GM12892 (cell line): ENCODE measurements around the gene PLEKHG1.

ENCODE experiments used
- POLR2A ChIP-seq: IDR thresholded peaks from 2 replicates; pipeline ENCODE4 v1.6.1; 2011; ENCODE audit warnings: low read depth, low read length, control low read depth
- POLR2AphosphoS5 ChIP-seq: IDR thresholded peaks from 2 replicates; pipeline ENCODE4 v1.6.1; 2011; ENCODE audit warnings: low read depth, low read length, control low read depth
- TAF1 ChIP-seq: IDR thresholded peaks from 2 replicates; pipeline ENCODE4 v1.6.1; 2011; ENCODE audit warnings: low read depth, mild to moderate bottlenecking, control low read depth, low read length, borderline replicate concordance

GRCh38 chr6:150601439-150601838 is 1.8 kb downstream of the PLEKHG1 start:
- TF ChIP-seq POLR2A (no peak), TAF1 (no peak), POLR2AphosphoS5 (no peak)
